HUES6 (cell line): Measurements from ENCODE around the gene CCSER1.
"Not testable (repeated sequence)": the region's sequence is repeated elsewhere in the genome, so short reads cannot be mapped to it uniquely, and the experiment has no call there.

Experiments used
- H3K27ac ChIP-seq: 2 replicates; pipeline ENCODE4 v1.7.0; 2013; ENCODE audit warnings: low read depth, mild to moderate bottlenecking, low read length, inconsistent platforms
- H3K27me3 ChIP-seq: 2 replicates; pipeline ENCODE4 v1.6.1; 2013; ENCODE audit warnings: low read length; ENCODE audit not compliant: control insufficient read depth, insufficient read depth
- H3K36me3 ChIP-seq: 2 replicates; pipeline ENCODE4 v1.6.1; 2013; ENCODE audit warnings: low read length; ENCODE audit not compliant: control insufficient read depth, insufficient read depth
- H3K4me1 ChIP-seq: 2 replicates; pipeline ENCODE4 v1.6.1; 2013; ENCODE audit warnings: low read length; ENCODE audit not compliant: control insufficient read depth, insufficient read depth
- H3K4me3 ChIP-seq: 2 replicates; pipeline ENCODE4 v1.5.1; 2013; ENCODE audit warnings: low read depth, low read length
- H3K9ac ChIP-seq: one replicate; pipeline ENCODE4 v1.6.1; 2013; ENCODE audit warnings: mild to moderate bottlenecking, low read length
- H3K9me3 ChIP-seq: 2 replicates; pipeline ENCODE4 v1.6.1; 2013; ENCODE audit warnings: low read depth, low read length; ENCODE audit not compliant: control insufficient read depth, insufficient read depth

Gene CCSER1

DNA sequence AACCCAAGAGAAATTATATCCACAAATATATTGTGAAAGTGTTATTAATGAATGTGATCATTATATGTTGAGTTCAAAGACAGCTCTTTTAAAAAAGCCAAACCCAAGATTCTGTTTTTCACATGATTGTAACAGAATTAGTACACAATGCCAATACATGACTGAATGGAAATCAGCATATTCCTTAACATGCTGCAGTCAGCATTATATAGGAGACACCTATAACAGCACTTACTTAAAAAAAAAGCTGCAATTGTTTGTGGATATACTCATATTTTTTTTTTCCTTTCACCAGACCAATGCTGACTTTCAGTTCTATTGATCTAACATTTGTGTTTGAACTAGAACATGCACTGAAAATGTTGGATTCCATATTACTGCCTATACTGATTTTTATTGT lies 165.2 kb downstream of the CCSER1 start:
- no peak overlapping the region for H3K4me3 ChIP-seq
- H3K27me3 ChIP-seq = no peaks in the 10 kb centered on the region
- H3K36me3 ChIP-seq = no peaks in the 10 kb centered on the region
- H3K9me3 ChIP-seq = no peaks in the 10 kb centered on the region
- no peak overlapping the region for H3K9ac ChIP-seq
- H3K4me1 ChIP-seq = no peaks in the 10 kb centered on the region
- no peak overlapping the region for H3K27ac ChIP-seq

DNA sequence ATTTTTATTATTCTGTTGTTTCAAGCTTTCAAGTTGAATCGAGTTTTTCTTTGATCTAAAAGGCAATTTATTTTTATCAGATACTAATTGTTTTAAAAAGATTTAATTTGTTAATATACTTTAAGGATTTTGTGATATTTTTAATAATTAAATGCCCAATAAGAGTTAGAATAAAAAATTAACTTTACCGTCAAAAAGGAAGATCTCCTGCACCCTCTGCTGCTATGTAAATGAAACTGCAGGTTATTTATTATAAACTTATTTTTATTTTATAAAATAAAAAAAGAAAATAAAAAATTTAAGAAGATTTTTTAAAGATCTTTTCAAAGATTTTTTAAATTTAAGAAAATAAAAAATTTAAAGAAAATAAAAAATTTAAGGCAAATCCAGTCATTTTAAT lies 166.1 kb downstream of the CCSER1 start:
- H3K4me1 ChIP-seq = no peaks in the 10 kb centered on the region
- H3K27me3 ChIP-seq = no peaks in the 10 kb centered on the region
- H3K4me3 ChIP-seq = no peak overlapping the region
- H3K27ac ChIP-seq = no peak overlapping the region
- H3K9me3 ChIP-seq = no peaks in the 10 kb centered on the region
- no peak overlapping the region for H3K9ac ChIP-seq
- no peaks in the 10 kb centered on the region for H3K36me3 ChIP-seq

DNA sequence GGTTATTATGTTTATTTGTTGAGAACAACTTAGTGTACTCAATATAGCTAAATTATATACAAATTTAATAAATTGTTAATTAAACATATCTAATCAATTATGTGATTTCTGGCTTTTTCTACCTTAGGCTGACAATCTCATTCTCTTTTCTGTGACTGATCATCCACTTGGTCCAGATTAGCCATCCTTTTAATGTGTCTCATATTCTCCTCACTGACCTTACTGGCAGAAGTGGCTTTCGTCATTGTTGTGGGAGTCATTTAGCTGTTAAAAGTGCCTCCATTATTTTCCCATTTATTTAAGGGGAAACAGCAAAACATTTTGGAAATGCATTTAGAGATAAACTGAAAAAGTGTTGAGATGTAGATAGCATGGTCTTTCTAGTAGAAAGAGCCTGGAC lies 172.2 kb downstream of the CCSER1 start:
- Histone ChIP-seq H3K27ac (no peak overlapping the region), H3K36me3 (no peaks in the 10 kb centered on the region)

DNA sequence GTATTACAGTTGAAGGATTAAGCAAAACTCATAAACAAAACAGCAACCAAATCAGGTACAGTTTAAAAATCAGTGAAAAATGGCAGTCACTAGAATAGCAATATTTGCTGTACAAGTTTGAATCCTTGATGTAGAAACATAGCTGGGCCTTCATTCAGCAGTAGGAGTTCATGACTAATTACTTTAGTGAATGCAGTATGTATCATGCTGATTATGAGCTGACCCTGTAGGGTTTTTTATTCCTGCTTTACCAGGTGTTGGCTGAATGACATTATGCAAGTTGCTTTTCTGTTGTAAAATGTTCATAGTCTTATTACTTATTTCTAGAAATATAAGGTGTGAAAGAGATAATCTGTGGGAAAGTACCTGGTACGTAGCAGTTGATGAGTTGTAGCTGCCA lies 179.6 kb downstream of the CCSER1 start:
- H3K27ac ChIP-seq = no peak overlapping the region
- H3K4me1 ChIP-seq = no peaks in the 10 kb centered on the region
- H3K27me3 ChIP-seq = no peaks in the 10 kb centered on the region
- no peaks in the 10 kb centered on the region for H3K36me3 ChIP-seq
- H3K9me3 ChIP-seq = no peaks in the 10 kb centered on the region
- no peak overlapping the region for H3K4me3 ChIP-seq
- no peak overlapping the region for H3K9ac ChIP-seq

More for the DNA sequence above, 172.2 kb downstream of the CCSER1 start:
- Histone ChIP-seq H3K9ac (no peak overlapping the region), H3K4me1 (no peaks in the 10 kb centered on the region), H3K4me3 (no peak overlapping the region), H3K27me3 (no peaks in the 10 kb centered on the region), H3K9me3 (no peaks in the 10 kb centered on the region)

DNA sequence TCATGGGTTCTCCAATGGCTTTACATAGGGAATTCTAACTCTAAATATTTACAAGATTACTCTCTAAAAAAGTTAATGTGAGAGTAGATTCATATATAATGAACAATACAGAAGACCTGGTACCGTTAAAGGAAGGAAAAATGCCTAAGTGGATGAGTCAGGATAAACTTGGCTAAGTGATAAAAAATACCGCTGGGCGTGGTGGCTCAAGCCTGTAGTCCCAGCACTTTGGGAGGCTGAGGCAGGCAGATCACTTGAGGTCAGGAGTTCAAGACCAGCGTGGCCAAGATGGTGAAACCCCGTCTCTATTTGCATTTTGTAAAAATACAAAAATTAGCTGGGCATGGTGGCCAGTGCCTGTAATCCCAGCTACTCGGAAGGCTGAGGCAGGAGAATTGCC lies 189.9 kb downstream of the CCSER1 start:
- not testable (repeated sequence) for H3K9me3 ChIP-seq, H3K9ac ChIP-seq, H3K27me3 ChIP-seq, H3K36me3 ChIP-seq, H3K27ac ChIP-seq, H3K4me3 ChIP-seq, H3K4me1 ChIP-seq

DNA sequence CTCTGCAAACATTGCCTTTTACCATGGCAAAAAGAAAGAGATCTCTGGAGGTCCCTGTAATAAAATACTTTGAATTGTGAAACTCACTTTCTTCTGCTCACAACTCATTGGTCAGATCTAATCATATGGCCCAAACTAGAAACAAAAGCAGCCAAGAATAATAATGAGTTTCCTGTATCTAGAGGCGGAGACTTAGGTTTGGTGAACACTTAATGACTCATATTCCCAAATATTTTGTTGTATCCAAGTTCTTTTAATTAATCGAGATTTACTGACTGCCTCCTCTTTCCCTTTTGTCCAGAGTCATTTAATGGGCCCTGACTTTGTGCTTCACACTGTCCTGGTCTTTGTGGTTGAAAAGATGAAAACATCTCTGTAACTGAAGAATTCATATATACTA lies 190.6 kb downstream of the CCSER1 start:
- Histone ChIP-seq H3K4me3 (no peak overlapping the region), H3K36me3 (no peaks in the 10 kb centered on the region), H3K9ac (no peak overlapping the region), H3K4me1 (no peaks in the 10 kb centered on the region), H3K27ac (no peak overlapping the region), H3K27me3 (no peaks in the 10 kb centered on the region; the same call in 1 of the 2 replicates), H3K9me3 (no peaks in the 10 kb centered on the region)

DNA sequence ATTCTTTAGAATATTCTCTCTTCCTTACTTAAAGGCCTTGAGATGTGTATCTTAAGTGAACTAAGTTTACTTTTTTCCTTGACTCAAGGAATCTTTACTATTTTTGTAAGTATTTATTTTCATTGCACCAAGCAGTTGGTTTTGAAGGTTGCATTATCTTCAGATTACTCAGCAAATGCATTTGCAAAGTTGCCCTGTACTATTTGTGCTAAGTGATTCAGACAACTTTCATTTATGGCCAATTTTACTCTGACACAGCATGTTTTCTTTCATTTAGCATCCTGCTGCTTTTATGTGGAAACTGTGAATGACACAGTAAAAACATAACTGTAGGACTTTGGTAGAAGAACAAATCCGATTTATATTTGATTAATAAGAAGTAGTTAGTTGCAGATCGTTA lies 191.0 kb downstream of the CCSER1 start:
- H3K4me3 ChIP-seq = no peak overlapping the region
- no peak overlapping the region; the same call in 1 of the 2 replicates for H3K27ac ChIP-seq
- no peak overlapping the region for H3K9ac ChIP-seq

DNA sequence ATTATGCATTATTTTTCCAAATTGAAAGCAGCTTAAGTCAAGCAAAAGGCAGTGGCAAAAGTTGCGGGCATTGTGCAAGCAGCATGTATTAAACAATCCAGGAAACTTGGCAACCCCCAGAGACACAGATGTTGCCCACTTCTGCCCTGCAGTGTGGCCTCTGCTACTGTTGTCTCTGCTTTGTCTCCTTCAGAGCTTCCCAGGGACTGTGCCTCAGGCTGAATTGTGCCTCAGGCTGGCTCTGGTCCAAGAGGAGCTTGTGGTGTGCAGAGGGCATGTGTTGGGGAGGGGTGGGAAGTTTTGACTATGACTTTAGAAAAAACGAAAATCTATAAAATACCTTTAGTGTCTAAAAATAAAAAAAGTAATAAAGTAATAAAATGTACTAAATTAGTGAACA lies 201.4 kb downstream of the CCSER1 start:
- H3K9me3 ChIP-seq = no peaks in the 10 kb centered on the region
- no peak overlapping the region for H3K4me3 ChIP-seq
- no peaks in the 10 kb centered on the region for H3K27me3 ChIP-seq
- H3K27ac ChIP-seq = no peak overlapping the region
- H3K9ac ChIP-seq = no peak overlapping the region
- no peaks in the 10 kb centered on the region for H3K36me3 ChIP-seq
- H3K4me1 ChIP-seq = no peaks in the 10 kb centered on the region

More for the DNA sequence above, 191.0 kb downstream of the CCSER1 start:
- Histone ChIP-seq H3K9me3 (no peaks in the 10 kb centered on the region), H3K4me1 (no peaks in the 10 kb centered on the region), H3K27me3 (no peaks in the 10 kb centered on the region; the same call in 1 of the 2 replicates), H3K36me3 (no peaks in the 10 kb centered on the region)

DNA sequence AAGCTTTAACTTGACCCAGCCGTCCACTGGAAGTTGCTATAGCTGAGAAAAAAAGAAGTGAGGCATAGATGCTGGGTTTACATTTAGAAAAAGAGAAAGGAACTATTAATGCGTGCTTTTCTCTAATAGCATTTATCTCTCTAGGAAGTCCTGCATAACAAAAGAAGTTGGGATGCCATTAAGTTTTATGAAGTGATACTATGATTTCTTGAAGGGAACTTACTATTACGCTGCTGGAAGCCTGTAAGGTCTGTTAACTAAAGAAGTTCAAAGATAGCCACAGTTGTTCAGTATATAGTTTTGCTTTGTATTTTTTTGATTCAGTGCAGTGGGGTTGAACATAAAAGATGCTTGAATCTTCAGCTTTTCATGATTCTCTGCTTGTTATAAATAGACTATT lies 203.4 kb downstream of the CCSER1 start:
- no peaks in the 10 kb centered on the region for H3K27me3 ChIP-seq
- no peaks in the 10 kb centered on the region for H3K36me3 ChIP-seq
- H3K9me3 ChIP-seq = no peaks in the 10 kb centered on the region
- H3K4me3 ChIP-seq = no peak overlapping the region
- H3K9ac ChIP-seq = no peak overlapping the region
- no peaks in the 10 kb centered on the region for H3K4me1 ChIP-seq
- no peak overlapping the region for H3K27ac ChIP-seq

DNA sequence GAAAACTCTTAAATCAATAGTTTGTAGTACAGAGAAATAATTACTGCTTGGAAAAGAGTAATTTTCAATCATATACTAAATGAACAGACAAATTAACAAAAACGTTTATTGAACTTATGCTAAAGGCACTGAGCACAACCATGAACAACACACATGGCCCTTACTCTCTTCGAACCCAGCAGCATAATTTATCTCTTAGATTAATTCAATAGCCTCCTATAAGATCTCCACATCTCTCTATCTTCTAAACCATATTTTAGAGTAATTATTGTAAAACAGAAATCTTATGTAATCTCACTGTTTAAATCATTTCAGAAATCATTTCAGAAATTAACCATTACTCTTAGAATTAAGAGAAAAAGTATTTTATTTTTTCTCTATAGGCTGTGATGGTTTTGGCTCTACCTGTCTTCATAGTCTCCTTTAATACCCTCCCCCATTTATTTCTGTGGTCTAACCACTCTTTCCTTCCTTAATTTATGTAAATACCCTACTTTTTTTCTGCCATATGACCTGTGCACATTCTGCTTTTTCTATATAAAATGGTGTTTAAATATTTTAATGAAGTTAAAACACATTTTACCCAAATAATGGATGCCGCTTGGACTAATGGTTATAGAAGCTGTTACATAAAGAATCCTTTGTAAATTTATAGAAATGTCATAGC lies 218.5 kb downstream of the CCSER1 start:
- no peak overlapping the region for H3K27ac ChIP-seq
- no peaks in the 10 kb centered on the region for H3K36me3 ChIP-seq
- no peaks in the 10 kb centered on the region for H3K9me3 ChIP-seq
- H3K4me3 ChIP-seq = no peak overlapping the region
- no peak overlapping the region for H3K9ac ChIP-seq
- no peaks in the 10 kb centered on the region for H3K4me1 ChIP-seq
- H3K27me3 ChIP-seq = no peaks in the 10 kb centered on the region

DNA sequence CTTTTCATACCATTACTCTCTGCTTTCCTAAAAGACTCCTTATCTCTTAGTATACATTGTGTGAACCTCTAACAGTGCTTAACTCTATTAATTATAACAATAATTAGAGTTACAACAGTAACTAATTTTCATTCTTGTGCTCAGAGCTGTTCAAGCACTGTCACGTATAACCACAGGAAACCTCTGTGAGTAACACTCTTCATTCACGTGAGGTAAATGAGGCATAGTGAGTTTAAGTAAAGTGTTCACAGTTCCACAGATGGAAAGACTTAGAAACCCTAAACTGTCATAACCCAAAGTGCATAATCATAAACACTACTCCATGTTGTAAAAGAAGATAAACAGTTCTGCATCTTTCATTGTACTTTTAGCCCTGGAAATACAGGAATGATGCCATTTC lies 222.4 kb downstream of the CCSER1 start:
- no peaks in the 10 kb centered on the region for H3K36me3 ChIP-seq
- no peaks in the 10 kb centered on the region for H3K27me3 ChIP-seq
- H3K27ac ChIP-seq = no peak overlapping the region
- no peaks in the 10 kb centered on the region for H3K9me3 ChIP-seq
- no peaks in the 10 kb centered on the region for H3K4me1 ChIP-seq
- H3K4me3 ChIP-seq = no peak overlapping the region
- no peak overlapping the region for H3K9ac ChIP-seq
